ENCODE data around the gene NIM1K.
"Not testable (repeated sequence)": the region's sequence is repeated elsewhere in the genome, so short reads cannot be mapped to it uniquely, and the experiment has no call there.

The NIM1K gene

DNA sequence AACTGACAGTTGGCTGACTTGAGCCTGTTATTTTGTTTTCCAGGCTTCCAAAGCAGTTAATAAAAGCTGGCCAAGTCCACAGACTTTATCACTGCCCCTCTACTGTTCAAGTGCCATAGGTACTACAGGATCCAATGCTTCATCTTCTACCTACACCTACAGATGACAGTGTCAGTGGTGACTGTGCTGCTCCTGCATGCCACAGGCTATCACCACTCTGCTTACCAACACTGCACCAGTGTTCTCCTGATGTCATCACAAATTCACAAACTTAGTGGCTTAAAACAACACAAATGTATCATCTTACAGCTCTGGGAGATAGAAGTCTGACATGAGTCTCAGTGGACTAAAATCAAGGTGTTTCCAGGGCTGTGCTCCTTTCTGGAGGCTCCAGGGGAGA lies 94.6 kb downstream of the NIM1K start:
- no peak for FAIRE-seq

DNA sequence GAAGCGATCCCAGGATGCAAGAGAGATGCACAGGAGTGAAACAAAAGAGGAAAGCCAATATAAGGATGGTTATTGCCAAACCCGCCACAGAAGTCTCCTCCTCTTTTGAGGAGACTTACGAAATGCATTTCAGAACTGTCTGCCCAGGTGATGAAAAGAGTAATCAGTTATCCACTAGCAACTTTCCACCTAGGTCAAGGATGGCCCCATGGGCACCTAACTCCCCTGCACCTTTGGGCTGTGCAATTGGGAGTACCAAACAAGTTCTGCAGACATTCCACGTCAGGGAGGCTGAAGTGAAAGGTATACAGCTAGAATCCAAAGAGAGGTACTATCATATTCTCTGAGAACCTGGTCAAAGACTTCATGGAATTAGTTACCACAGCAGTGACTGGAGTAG lies 95.5 kb downstream of the NIM1K start:
- no peak for FAIRE-seq

- no peak for FAIRE-seq
Measured at GRCh38 chr5:43288269-43288831, 96.3 kb downstream of the NIM1K start.

- no peak for FAIRE-seq
Measured at GRCh38 chr5:43290726-43291125, 98.7 kb downstream of the NIM1K start.

DNA sequence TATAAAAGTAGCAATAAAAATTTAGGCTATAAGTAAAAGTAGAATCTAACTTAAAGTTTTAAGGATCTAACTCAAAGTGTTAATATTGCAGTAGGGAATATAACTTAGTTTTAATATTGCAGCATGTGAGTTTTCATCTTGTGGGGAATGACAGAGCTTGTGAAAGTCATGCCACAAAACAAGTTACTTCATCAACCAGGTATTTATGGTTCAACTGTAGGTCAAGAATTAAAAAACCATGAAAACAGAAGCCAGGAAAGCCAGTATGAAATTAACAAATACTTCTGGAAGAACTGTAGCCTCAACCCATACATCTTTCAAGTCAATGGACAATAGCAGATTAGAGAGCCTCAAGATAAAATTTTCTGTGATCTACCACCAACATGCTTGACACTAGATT lies 102.2 kb downstream of the NIM1K start:
- FAIRE-seq = no peak

DNA sequence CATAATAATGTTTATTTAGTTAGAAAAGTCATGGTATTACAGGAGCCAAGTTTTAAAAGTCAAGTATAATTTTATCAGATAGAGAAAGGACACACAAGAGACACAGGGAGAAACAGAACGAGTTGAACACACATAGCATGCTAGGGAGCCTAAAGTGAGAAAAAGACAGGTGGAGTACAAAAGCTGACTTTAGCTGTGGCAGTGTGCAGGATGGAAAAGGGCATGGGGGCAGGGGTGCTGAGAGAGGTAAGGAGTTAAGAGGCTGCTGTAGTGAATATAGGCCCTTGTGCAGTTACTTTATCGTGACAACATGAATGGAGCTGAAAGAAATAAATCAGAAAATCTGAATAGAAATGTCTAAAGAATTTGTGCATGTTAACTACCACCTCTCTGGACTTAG lies 103.2 kb downstream of the NIM1K start:
- no peak for FAIRE-seq

- no peak for FAIRE-seq
Measured at GRCh38 chr5:43296835-43297234, 104.8 kb downstream of the NIM1K start.

DNA sequence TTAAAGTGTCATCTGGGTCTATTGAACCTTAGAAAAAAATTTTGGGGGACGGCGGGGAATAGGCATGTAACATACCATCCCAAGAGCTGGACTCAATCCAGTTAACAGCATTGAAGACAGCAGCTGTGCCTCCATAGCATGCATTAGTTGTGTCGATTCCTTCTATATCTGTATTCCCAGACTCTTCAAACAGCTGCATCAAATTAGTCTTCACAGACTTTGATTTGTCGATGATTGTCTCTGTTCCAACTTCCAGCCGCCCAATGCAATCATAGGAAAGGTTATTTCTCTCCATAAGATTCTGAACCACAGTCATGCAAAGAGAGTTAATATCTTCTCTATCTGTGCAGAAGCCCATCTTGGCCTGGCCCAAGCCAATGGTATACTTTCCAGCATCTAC lies 106.4 kb downstream of the NIM1K start:
- no peak for FAIRE-seq

GRCh38 chr5:43300112-43300511 lies 108.1 kb downstream of the NIM1K start:
- FAIRE-seq = no peak

DNA sequence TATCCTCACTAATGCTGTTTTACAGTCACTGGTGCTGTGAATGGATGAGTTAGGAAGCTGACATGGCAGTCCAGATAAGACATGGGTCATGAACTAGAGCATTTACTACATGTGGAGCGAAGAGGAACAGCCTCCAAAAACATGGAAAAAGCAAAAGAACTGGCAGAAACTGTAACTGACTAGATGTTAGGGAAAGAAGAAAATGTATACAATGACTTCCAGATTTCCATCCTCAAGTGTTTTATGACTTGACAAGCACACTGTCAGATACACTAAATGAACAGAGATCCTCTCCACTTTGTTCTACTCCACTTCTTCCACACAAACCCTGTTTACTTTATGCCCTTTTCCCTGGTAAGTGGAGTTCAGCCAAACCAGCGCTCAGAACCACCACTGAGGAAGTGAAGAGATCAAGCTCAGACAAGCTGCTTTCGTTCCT lies 109.6 kb downstream of the NIM1K start:
- FAIRE-seq = no peak

GRCh38 chr5:43302481-43302880 lies 110.5 kb downstream of the NIM1K start:
- no peak for FAIRE-seq

- no peak for FAIRE-seq
Measured at GRCh38 chr5:43303242-43303641, 111.2 kb downstream of the NIM1K start.

- no peak for FAIRE-seq
Measured at GRCh38 chr5:43304525-43304924, 112.5 kb downstream of the NIM1K start.

DNA sequence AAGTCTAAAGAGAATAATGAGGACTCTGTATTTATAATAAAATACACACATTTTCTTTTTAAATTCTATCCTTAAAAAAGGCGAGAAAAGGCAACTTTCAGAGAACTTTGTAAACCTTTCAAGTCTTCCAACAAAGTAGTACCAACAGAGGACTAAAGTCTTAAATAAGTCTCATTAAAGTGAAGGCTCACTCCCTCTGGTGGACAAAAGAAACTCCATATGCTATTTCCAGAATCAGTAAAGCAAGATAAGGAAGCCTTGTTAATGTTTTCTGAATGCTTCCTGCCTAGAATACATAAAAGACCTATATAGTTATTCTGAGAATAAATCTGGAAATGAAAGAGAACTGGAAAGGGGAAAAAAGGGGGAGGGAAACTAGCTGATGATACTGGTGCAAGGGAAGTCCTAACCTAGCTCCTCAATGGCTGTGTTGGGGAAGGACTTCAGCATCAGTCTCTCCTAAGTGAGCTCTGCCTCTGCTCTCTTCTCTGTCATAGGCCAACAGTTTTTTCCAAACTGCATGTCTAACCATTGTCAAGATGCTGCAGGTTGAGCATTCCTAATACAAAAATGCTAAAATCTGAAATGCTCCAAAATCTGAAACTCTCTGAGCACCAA lies 114.0 kb downstream of the NIM1K start:
- FAIRE-seq = peak; percentile 35

DNA sequence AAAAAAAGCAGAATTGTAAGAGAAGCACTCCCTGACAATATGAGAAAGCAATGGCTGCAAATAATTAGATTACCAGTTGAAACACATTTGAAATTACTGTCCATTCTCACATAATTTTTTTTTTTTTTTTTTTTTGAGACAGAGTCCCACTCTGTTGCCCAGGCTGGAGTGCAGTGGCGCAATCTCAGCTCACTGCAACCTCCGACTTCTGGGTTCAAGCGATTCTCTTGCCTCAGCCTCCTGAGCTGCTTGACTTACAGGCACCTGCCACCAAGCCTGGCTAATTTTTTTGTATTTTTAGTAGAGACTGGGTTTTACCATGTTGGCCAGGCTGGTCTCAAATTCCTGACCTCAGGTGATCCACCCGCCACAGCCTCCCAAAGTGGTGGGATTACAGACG lies 114.9 kb downstream of the NIM1K start:
- not testable (repeated sequence) for FAIRE-seq

GRCh38 chr5:43309122-43309521 lies 117.1 kb downstream of the NIM1K start:
- FAIRE-seq = no peak

- FAIRE-seq = no peak
Measured at GRCh38 chr5:43309637-43310036, 117.6 kb downstream of the NIM1K start.

- no peak for FAIRE-seq
Measured at GRCh38 chr5:43312076-43312661, 120.1 kb downstream of the NIM1K start.

GRCh38 chr5:43312699-43313034 lies 120.6 kb downstream of the NIM1K start:
- FAIRE-seq = no peak

DNA sequence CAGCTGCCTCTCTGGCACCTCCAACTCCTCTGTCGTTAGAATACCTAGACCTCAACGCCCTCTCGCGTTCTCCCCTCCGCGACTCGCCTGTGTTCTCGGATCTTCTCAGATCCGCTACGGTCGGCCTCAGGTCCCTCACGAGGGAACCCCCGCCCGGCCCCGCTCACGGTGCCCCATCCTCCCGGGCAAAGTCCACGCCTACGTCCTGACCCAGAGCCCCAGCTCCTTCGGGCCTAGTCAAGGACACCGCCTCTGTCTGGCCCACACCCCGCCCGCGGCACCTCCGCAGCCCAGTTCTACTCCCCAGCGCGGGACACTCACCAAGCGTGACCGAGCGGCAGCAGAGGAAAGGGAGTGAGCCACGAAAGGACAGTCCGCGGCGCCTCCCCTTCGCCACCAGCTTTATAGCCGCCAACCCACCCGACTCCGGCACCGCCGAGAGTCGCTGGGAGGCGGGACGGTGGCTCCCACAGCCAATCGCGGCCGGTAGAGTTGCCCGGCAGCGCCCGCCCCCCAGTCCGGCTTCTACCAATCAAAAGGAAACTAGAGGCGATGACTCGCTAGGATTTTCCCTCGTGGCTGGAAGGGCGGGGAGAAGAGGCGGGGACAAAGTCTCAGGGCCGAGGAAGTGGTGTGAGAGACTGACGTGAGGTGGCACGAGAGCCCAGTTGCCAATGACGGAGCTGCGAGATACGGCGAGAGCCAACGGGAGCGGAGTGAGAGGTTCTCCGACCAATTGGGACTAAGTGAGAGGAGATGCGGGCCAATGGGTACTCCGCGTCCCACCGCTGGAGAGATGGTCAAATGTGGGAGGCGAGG lies 121.2 kb downstream of the NIM1K start, which contains the start of gene HMGCS1:
Gene HMGCS1 (minus strand): TSS at position 378 of the 819 bp plus-strand sequence. CDS start 14,447 bp downstream, outside the sequence.
- peak; percentile 98 for FAIRE-seq

- FAIRE-seq = no peak
Measured at GRCh38 chr5:43313854-43314457, 121.9 kb downstream of the NIM1K start.

DNA sequence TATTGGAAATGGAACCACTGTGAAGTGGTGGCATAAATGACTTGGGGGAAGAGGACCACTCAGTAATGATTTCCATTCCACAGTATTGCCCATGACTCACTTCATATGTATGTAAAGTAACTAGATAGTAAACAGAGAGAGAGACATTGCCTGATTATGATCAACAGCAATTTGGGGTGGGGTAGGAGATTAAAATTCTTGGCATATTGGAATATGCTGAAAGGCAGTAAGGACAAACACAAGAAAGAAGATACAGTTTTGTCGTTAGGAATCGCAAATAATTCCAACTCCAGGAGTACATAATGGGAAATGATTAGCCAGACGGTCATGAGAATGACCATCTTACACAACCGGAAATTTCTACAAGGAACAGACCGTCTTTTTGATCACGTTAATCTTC lies 122.7 kb downstream of the NIM1K start:
- no peak for FAIRE-seq

- FAIRE-seq = no peak
Measured at GRCh38 chr5:43315263-43315662, 123.2 kb downstream of the NIM1K start.
